Stimulated activated naive CD8-positive, alpha-beta T cell treated with anti-CD3 and anti-CD28 coated beads, Interleukin-15, Interleukin-2, amounts not matched to agents 100 ng/mL and 50 ng/mL, for 24 hours (primary cell): ENCODE results near the gene DOCK7.

Experiments used
- H3K27ac Mint-ChIP-seq: one replicate; pipeline ENCODE4 v1.8.0; 2021; ENCODE audit warnings: mild to moderate bottlenecking, mixed read lengths
- H3K27me3 Mint-ChIP-seq: one replicate; pipeline ENCODE4 v1.8.0; 2021; ENCODE audit warnings: mixed read lengths
- H3K36me3 Mint-ChIP-seq: one replicate; pipeline ENCODE4 v1.8.0; 2021; ENCODE audit warnings: low read depth, mixed read lengths
- H3K4me1 Mint-ChIP-seq: one replicate; pipeline ENCODE4 v1.8.0; 2021; ENCODE audit warnings: low read depth, mixed read lengths
- H3K4me3 Mint-ChIP-seq: one replicate; pipeline ENCODE4 v1.8.0; 2021; ENCODE audit warnings: mild to moderate bottlenecking, mixed read lengths
- H3K9me3 Mint-ChIP-seq: one replicate; pipeline ENCODE4 v1.8.0; 2021; ENCODE audit warnings: mixed read lengths

The DOCK7 gene

DNA sequence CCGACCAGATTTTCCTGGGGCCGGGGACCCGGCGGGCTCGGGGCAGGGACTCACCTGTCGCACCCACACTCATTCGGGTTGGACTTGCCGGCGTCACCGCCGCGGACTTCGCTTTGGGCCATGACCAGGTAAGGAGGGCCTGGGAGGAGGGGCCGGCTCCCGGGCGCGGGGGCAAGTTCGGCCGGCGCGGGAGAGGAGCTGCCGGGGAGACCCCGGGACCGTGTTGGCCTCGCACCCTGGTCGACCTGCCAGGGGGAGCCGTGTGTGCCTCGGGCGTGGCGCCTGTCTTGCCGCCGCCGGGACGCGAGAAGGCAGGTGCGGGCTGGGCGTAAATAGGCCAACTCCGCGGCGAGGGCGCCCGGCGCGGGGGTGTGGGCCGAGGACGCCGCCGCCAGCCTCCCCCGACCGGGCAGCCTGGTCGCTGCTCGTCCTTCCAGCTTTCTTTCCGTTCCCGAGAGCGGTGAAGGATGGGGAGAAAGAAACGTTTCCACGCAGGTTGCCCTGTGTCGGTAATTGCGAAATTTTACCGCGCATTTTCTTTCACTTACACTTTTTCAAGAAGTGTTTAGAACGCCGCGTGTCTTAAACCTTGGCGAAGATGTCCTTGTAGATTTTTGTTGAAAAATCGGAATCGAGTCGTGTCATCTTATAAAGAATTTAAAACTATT, 250.8 kb downstream of the DOCK7 start:
- Mint-ChIP-seq H3K36me3 (peaks cover 49% of the 10 kb centered on the region), H3K27ac (peak overlapping the region; percentile 97), H3K9me3 (peaks cover 4% of the 10 kb centered on the region), H3K27me3 (no peaks in the 10 kb centered on the region), H3K4me3 (peak overlapping the region; percentile 92), H3K4me1 (peaks cover 43% of the 10 kb centered on the region)

DNA sequence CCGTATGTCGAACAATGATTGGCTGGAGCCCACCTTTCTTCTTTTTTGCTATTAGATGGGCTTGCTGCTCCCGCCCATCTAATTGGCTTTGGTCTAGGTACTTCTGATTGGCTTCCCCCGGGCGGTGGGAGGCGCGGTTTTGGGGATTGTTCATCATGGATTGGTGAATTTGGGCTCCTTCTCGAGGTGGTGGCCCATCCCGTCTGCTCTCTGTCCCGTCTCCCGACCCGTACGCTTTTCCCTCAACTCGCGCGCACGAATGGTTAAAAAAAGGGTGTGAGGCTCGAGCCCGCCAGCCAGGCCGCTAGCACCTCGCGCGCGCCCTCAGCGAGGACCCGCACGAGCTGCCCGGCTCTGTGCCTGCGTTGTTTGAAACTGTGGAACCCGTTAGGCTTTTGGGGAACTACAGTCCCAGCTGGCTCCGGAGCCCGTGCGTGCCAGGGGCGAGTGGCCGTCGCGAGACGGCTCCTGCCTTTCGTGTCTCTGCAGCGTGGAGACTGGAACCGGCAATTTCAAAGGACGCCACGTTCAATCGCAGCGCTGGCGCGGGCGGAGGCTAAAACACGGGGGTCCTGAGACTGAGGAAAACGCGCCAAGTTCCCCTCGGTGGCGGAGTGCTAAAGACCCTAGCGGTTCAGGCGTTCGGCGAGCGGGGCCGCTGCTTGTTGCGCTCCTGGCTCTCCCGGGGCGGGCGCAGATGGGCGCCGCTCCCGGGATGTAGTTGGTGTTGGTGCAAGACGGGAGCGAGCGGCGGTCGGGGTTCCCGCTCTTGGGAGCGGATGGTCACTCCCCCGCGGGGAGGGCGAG, 251.5 kb downstream of the DOCK7 start, which contains the start of gene USP1:
Gene USP1 (plus strand): TSS at position 584 of the 807 bp plus-strand sequence. CDS start 2,819 bp downstream, outside the sequence.
- Mint-ChIP-seq H3K27me3 (no peaks in the 10 kb centered on the region), H3K4me3 (peak within 1 kb of the TSS; percentile 92), H3K9me3 (peaks cover 4% of the 10 kb centered on the region), H3K4me1 (peaks cover 43% of the 10 kb centered on the region), H3K27ac (peak within 1 kb of the TSS; percentile 97), H3K36me3 (peaks cover 43% of the 10 kb centered on the region)

DNA sequence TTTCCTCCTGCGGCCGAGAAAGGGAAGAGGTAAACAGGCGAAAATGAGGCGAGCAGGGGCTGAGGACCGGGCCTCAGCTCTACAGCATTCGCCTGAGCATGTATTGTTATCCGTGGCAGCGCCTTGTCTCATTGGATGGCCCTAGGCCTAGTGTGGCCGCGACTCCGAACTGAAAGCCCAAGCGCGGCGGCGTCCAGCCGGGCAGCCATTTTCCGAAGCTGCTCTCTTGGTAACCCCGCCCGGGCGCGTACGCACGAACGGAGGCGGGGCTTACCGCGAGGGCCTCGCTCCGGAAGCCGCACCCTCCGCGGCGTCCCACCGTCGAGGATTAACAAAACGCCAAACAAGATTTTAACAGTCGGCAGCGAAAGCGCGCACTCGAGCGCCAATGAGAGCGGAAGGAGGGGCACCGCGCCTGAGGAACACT, 252.1 kb downstream of the DOCK7 start:
- Mint-ChIP-seq H3K4me1 (peaks cover 41% of the 10 kb centered on the region), H3K27me3 (no peaks in the 10 kb centered on the region), H3K9me3 (peaks cover 4% of the 10 kb centered on the region), H3K27ac (peak overlapping the region; percentile 97), H3K36me3 (peaks cover 37% of the 10 kb centered on the region), H3K4me3 (peak overlapping the region; percentile 92)

DNA sequence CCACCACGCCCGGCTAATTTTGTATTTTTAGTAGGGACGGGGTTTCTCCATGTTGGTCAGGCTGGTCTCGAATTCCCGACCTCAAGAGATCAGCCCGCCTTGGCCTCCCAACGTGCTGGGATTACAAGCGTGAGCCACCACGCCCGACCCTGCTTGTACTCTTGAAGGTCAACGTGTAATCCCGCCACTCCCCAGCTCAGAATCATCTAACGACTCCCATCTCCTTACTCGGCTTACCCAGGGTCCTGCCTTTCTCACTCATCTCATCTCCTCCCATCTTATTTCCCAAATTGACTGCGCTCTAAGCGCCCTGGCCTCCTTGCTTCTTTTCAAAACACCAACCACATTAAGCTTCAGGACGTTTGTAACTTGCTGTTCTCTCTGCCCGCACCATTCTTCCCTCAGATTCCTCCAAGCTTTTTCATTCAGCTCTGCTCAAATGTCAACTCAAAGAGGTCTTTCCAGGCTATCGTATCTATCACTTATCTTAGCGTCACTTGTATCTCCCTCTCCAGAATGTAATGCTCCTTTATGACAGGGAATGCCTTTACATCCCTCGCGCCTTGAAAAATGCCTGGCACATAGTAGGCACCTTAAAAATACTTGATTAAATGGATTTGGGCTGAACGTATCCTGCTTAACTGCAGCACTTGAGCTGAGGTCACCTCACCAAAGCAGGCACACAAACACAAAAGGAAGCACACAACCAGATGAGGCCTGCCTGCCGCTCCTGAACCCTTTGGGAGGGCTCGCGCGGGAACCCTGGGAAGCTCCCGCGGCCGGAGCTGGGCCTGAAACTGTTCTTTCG, 252.8 kb downstream of the DOCK7 start:
- H3K4me3 Mint-ChIP-seq, result peak overlapping the region; percentile 92
- peak overlapping the region; percentile 97 for H3K27ac Mint-ChIP-seq
- H3K36me3 Mint-ChIP-seq, result peaks cover 31% of the 10 kb centered on the region
- H3K27me3 Mint-ChIP-seq, result no peaks in the 10 kb centered on the region
- H3K4me1 Mint-ChIP-seq, result peaks cover 35% of the 10 kb centered on the region
- peaks cover 4% of the 10 kb centered on the region for H3K9me3 Mint-ChIP-seq

DNA sequence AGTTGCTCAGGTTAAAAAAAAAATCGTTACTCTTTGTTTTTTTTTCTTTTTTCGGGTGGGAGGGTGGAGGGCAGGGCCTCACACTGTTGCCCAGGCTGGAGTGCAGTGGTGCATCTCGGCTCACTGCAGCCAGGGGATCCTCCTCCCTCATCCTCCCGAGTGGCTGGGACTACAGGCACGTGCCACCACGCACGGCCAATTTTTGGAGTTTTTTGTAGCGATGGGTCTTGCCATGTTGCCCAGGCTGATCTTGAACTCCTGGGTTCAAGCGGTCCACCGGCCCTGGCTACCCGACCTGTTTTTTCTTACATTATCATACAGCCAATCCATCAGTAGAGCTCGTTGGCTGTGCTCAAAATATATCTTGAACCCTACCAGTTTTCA, 253.6 kb downstream of the DOCK7 start:
- H3K4me1 Mint-ChIP-seq, result peaks cover 27% of the 10 kb centered on the region
- peak overlapping the region; percentile 92 for H3K4me3 Mint-ChIP-seq
- H3K27me3 Mint-ChIP-seq, result no peaks in the 10 kb centered on the region
- H3K9me3 Mint-ChIP-seq, result peaks cover 4% of the 10 kb centered on the region
- peaks cover 23% of the 10 kb centered on the region for H3K36me3 Mint-ChIP-seq
- no peak overlapping the region for H3K27ac Mint-ChIP-seq

DNA sequence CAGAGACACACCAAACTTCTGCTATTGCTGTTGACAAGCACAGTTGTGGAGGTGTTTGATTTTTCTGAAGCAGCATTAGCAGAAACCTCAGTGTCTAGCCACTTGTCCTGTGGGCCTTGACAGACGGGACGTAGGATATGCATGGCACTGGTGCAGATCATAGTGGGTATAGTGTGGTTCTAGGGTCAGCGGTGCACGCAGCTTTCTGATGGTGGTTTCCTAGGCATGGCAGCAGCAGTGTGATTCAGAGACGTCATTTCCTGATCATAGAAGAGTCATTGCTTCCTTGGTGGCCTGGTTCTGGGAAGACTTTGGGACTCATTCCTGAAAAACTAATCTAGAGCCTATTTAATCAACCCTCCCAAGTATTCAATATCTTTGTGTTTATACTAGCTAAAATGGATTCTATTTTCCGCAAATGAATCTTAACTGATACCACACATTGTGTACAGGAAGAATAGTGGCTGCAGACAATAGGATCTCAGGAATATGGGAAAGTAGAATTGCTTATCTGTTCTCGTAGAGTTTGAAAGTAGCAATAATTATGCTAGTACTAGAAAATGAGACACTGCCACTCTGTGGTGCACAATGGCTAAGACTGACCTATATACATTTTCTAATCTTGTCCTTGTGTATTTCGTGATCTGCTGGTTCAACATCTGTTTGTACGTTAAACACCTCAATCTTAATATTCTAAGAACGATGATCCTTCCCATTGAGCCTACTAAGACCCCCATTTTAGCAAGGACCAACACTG, 254.1 kb downstream of the DOCK7 start:
- peaks cover 23% of the 10 kb centered on the region for H3K4me1 Mint-ChIP-seq
- H3K36me3 Mint-ChIP-seq, result peaks cover 23% of the 10 kb centered on the region
- no peak overlapping the region for H3K27ac Mint-ChIP-seq
- peaks cover 4% of the 10 kb centered on the region for H3K9me3 Mint-ChIP-seq
- H3K27me3 Mint-ChIP-seq, result no peaks in the 10 kb centered on the region
- peak overlapping the region; percentile 10 for H3K4me3 Mint-ChIP-seq

DNA sequence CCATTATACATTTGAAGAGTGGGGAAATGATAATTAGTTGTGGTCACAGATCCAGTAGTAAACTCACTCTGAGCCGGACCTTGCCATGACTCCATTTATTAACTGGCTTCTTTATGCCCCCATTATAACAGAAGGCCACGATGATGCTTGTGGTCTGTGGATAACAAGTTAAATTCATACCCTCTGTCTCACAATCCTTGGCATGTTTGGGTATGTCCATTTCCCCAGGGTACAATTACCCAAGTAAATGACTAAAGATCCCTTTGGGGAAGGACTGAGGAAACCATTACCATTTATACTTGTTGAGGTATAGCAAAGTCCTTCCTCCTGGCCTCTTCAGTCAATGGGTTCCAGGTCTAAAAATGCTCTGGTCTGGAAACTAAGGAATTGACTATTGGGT, 258.6 kb downstream of the DOCK7 start:
- Mint-ChIP-seq H3K36me3 (no peaks in the 10 kb centered on the region), H3K27ac (no peak overlapping the region), H3K4me3 (no peak overlapping the region), H3K9me3 (no peaks in the 10 kb centered on the region), H3K27me3 (no peaks in the 10 kb centered on the region), H3K4me1 (peaks cover 4% of the 10 kb centered on the region)

DNA sequence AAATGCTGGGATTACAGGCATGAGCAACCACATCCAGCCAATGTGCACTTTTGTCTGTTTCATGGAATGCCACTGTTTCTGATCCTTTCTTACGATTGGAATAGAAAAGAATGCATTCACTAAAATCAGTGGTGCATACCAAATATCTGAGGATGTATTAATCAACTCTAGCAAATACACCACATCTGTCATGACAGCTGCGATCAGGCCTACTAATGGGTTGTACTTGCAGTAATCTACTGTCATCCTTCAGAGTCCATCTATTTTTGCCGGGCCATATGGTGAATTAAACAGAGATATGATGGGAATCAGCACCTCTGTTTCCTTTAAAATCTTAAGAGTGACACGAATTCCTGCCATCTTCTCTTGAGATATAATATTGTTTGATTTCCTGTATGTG, 259.8 kb downstream of the DOCK7 start:
- Mint-ChIP-seq H3K36me3 (no peaks in the 10 kb centered on the region), H3K27ac (no peak overlapping the region), H3K4me1 (no peaks in the 10 kb centered on the region), H3K27me3 (no peaks in the 10 kb centered on the region), H3K4me3 (no peak overlapping the region), H3K9me3 (no peaks in the 10 kb centered on the region)

DNA sequence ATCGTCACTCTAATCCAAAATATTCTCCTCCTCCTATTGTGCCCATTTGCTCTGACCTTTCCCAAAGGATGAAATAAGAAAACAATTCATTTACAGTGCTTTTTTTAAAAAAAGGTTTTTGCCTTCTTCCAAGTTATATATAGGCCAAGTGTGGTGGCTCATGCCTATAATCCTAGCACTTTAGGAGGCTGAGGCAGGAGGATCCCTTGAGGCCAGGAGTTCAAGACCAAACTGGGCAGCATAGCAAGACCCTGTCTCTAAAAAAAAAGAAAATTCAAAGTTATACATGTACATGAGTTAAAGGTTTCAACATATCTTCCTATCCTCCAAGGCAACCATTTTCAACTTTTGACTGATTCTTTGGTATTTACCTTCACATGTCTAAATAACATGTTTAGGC, 261.4 kb downstream of the DOCK7 start:
- Mint-ChIP-seq H3K9me3 (no peaks in the 10 kb centered on the region), H3K4me1 (no peaks in the 10 kb centered on the region), H3K27me3 (no peaks in the 10 kb centered on the region), H3K4me3 (no peak overlapping the region), H3K36me3 (no peaks in the 10 kb centered on the region), H3K27ac (no peak overlapping the region)

DNA sequence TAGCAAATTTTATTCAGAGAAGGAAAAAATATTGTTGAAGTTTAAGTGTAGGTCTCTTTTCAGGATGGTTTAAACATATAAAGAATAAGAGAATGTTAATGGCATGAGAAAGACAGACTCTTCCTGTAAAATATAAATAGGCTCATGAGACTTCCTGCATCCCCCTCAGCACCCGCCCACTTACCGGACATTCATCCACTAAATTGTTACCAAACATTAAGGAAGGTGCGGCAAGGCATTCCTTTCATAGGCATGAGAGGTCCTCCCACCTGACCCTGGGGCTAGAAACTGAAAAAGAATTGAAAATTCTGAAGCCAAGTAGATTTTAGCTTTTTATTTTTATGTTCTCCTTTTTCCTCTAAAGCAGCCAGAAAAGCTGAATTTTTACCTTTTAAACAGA, 261.9 kb downstream of the DOCK7 start:
- no peak overlapping the region for H3K27ac Mint-ChIP-seq
- H3K4me1 Mint-ChIP-seq, result no peaks in the 10 kb centered on the region
- no peaks in the 10 kb centered on the region for H3K27me3 Mint-ChIP-seq
- H3K4me3 Mint-ChIP-seq, result no peak overlapping the region
- H3K9me3 Mint-ChIP-seq, result no peaks in the 10 kb centered on the region
- no peaks in the 10 kb centered on the region for H3K36me3 Mint-ChIP-seq

DNA sequence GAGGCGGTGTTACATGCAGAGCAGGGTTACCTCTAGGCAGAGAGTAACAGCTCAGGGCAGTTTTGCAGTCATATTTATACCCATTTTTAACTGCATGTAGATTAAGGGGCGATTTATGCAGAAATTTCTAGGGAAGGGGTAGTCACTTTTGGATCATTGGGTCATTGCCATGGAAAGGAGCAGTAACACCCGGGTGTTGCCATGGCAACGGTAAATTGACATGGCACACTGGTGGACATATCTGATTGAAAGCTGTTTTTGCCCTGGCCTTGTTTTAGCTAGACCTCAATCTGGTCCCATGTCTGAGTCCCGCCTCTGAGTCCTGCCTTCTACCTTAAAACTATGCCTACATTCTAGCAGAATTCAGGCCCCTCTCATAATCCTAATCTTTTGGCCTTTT, 263.1 kb downstream of the DOCK7 start:
- Mint-ChIP-seq H3K27ac (no peak overlapping the region), H3K4me3 (no peak overlapping the region), H3K27me3 (no peaks in the 10 kb centered on the region), H3K4me1 (no peaks in the 10 kb centered on the region), H3K9me3 (no peaks in the 10 kb centered on the region), H3K36me3 (no peaks in the 10 kb centered on the region)

DNA sequence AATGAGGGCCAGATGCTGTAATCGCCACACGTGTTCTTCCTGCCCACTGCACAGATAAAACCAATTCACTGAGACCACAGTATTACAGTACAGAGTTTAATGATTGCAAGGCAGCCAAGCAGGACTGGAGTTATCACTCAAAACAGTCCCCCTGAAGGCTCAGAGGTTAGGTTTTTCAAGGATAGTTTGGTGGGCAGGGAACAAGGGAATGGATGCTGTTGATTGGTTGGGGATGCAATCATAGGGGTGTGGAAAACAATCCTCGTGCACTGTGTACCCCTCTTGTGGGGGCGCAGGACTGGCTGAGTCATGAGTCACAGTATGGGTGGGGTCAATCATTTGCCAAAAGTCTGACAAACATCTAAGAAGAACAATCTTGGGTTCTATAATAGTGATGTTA, 263.8 kb downstream of the DOCK7 start:
- H3K36me3 Mint-ChIP-seq, result no peaks in the 10 kb centered on the region

DNA sequence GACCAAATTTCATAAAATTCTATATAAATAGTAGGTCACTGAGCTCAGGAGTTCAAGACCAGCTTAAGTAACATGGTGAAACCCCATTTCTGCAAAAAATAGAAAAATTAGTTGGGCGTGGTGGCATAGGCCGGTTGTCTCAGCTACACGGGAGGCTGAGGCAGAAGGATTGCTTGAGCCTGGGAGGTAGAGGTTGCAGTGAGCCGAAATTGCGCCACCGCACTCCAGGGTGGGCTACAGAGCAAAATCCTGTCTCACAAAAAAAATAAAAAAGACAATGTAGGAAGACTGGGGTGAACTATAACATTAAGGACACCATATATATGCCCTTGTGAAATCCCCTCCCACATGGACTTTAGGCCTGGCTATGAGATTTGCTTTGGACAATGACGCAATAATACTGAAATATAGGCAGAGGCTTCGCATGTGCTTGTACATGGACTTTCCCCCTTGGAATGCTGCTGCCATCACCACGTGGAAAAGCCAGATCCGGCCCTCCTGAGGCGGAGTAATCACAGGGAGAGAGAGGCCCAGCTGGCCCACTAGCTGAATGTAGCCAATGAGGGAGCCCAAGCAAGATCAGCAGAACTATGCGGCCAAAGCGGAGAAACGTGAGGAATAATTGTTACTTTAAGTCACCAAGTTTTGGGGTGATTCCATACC, 264.5 kb downstream of the DOCK7 start:
- H3K4me1 Mint-ChIP-seq, result no peaks in the 10 kb centered on the region
- H3K36me3 Mint-ChIP-seq, result no peaks in the 10 kb centered on the region
- no peak overlapping the region for H3K27ac Mint-ChIP-seq

More for the DNA sequence above, 263.8 kb downstream of the DOCK7 start:
- Mint-ChIP-seq H3K4me1 (no peaks in the 10 kb centered on the region), H3K27me3 (no peaks in the 10 kb centered on the region), H3K4me3 (no peak overlapping the region), H3K9me3 (no peaks in the 10 kb centered on the region), H3K27ac (no peak overlapping the region)

DNA sequence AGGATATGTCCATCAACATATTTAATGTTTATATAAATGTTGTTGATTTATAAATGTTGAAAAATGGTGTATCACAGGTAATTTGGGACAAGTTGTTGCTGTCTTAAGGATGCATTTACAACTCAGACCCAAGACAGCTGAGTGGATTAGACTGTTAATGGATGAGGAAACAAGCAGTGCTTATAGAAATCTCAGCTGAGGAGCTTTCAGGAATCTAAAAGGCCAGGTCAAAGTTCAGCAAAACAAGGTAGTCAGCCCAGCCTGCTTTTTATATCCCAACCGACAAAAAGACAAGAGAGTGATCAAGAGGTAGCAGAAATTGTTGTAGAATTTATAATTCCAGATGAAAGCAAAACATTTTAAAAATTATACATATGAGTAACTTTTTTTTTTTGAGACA, 268.0 kb downstream of the DOCK7 start:
- Mint-ChIP-seq H3K27me3 (no peaks in the 10 kb centered on the region), H3K36me3 (no peaks in the 10 kb centered on the region), H3K4me3 (no peak overlapping the region), H3K27ac (no peak overlapping the region), H3K9me3 (no peaks in the 10 kb centered on the region), H3K4me1 (no peaks in the 10 kb centered on the region)

More for the DNA sequence above, 264.5 kb downstream of the DOCK7 start:
- Mint-ChIP-seq H3K9me3 (no peaks in the 10 kb centered on the region), H3K27me3 (no peaks in the 10 kb centered on the region), H3K4me3 (no peak overlapping the region)
